OCI-LY3 (cell line): ENCODE measurements around the gene MS4A18.

Source experiments
- CTCF ChIP-seq: fragments of 200-600, 300-600 bp; sonication (generic); IDR thresholded peaks from 2 replicates; pipeline ENCODE4 v1.5.1; 2014; ENCODE audit warnings: antibody characterized with exemption, low read length, low read depth
- EZH2phosphoT487 ChIP-seq: fragments of 200-600 bp; shearing (Covaris generic); IDR thresholded peaks from 2 replicates; pipeline ENCODE4 v1.6.1; 2018; ENCODE audit warnings: antibody characterized with exemption, mixed run types, low read depth

- TF ChIP-seq CTCF (no peak), EZH2phosphoT487 (no peak)
These were observed 18.6 kb upstream of the MS4A18 start for GRCh38 chr11:60705895-60706294.
